SK-N-MC (cell line): ENCODE data around the gene TRMT6.

Experiments used
- FOXP2 ChIP-seq: optimal IDR thresholded peaks from 2 replicates; pipeline ENCODE3; 2011; ENCODE audit warnings: mild to moderate bottlenecking, moderate library complexity; ENCODE audit not compliant: insufficient read depth; ENCODE audit errors: extremely low read length, control extremely low read depth
- POLR2AphosphoS5 ChIP-seq: IDR thresholded peaks from 2 replicates; pipeline ENCODE4 v1.6.1; 2012; ENCODE audit warnings: mild to moderate bottlenecking, low read depth, low read length, borderline replicate concordance

GRCh38 chr20:5893621-5894020, 56.7 kb downstream of the TRMT6 start:
- TF ChIP-seq POLR2AphosphoS5: no peak
- TF ChIP-seq FOXP2: no peak
